Measurements from ENCODE around the gene COL8A1.

Gene COL8A1

GRCh38 chr3:99720985-99721632 is 82.7 kb downstream of the COL8A1 start:
- H3K9me3 ChIP-seq (ENCODE audit: insufficient read depth, low read length) = no peaks in the 10 kb centered on the region
- H3K27ac ChIP-seq (ENCODE audit: low read length) = no peak overlapping the region

GRCh38 chr3:99721633-99722007 is 83.2 kb downstream of the COL8A1 start:
- no peak overlapping the region for H3K9ac ChIP-seq (ENCODE audit: low read length)
- H3K4me3 ChIP-seq (ENCODE audit: low read length) = no peak overlapping the region
- H2AFZ ChIP-seq (ENCODE audit: low read depth, low read length) = no peak overlapping the region
- H3K79me2 ChIP-seq (ENCODE audit: low read length) = no peaks in the 10 kb centered on the region
- TF ChIP-seq, protein P1, sequence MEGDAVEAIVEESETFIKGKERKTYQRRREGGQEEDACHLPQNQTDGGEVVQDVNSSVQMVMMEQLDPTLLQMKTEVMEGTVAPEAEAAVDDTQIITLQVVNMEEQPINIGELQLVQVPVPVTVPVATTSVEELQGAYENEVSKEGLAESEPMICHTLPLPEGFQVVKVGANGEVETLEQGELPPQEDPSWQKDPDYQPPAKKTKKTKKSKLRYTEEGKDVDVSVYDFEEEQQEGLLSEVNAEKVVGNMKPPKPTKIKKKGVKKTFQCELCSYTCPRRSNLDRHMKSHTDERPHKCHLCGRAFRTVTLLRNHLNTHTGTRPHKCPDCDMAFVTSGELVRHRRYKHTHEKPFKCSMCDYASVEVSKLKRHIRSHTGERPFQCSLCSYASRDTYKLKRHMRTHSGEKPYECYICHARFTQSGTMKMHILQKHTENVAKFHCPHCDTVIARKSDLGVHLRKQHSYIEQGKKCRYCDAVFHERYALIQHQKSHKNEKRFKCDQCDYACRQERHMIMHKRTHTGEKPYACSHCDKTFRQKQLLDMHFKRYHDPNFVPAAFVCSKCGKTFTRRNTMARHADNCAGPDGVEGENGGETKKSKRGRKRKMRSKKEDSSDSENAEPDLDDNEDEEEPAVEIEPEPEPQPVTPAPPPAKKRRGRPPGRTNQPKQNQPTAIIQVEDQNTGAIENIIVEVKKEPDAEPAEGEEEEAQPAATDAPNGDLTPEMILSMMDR (IDR thresholded peaks at IDR 0.05; ENCODE audit: low read depth, low read length) = no peak
- no peak for TF ChIP-seq EZH2phosphoT487 (IDR thresholded peaks at IDR 0.05; ENCODE audit: low read depth)
- H3K9me3 ChIP-seq (ENCODE audit: insufficient read depth, low read length) = no peaks in the 10 kb centered on the region
- H4K20me1 ChIP-seq (ENCODE audit: insufficient read depth, low read length) = no peaks in the 10 kb centered on the region
- H3K4me1 ChIP-seq (ENCODE audit: low read length) = no peaks in the 10 kb centered on the region
- no peak overlapping the region for H3K4me2 ChIP-seq (ENCODE audit: low read length)
- H3K27ac ChIP-seq (ENCODE audit: low read length) = no peak overlapping the region
- peaks cover 8% of the 10 kb centered on the region for H3K27me3 ChIP-seq (ENCODE audit: low read depth, low read length)
- H3K36me3 ChIP-seq (replicated peaks; ENCODE audit: low read depth, low read length) = no peaks in the 10 kb centered on the region

More at GRCh38 chr3:99720985-99721632, 82.7 kb downstream of the COL8A1 start:
- Histone ChIP-seq H3K27me3 (ENCODE audit: low read depth, low read length) (peaks cover 8% of the 10 kb centered on the region), H3K4me1 (ENCODE audit: low read length) (no peaks in the 10 kb centered on the region), H3K4me3 (ENCODE audit: low read length) (no peak overlapping the region), H3K79me2 (ENCODE audit: low read length) (no peaks in the 10 kb centered on the region), H3K9ac (ENCODE audit: low read length) (no peak overlapping the region), H3K36me3 (replicated peaks; ENCODE audit: low read depth, low read length) (no peaks in the 10 kb centered on the region), H3K4me2 (ENCODE audit: low read length) (no peak overlapping the region), H4K20me1 (ENCODE audit: insufficient read depth, low read length) (no peaks in the 10 kb centered on the region), H2AFZ (ENCODE audit: low read depth, low read length) (no peak overlapping the region)
- no peak for TF ChIP-seq EZH2phosphoT487 (IDR thresholded peaks at IDR 0.05; ENCODE audit: low read depth)
- TF ChIP-seq, protein P1 (IDR thresholded peaks at IDR 0.05; ENCODE audit: low read depth, low read length) = no peak

DNA sequence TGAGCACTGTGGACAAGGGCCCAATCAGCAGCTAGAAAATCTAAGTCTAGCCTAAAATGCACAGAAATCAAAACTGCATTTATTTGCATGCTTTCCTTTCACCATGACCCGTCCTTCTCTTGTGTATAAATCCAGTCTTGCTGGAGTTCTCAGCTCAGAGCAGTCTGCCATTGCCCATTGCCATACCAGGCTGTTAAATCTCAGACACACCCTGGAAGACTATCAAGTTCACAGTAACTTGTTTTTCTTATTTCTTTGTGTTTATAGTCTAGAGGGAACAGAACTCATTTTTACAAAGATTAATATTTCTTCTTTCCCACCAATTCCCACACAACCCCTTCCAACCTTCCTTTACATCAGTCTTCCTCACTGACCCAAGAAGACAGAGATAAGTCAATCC is 85.9 kb downstream of the COL8A1 start:
- H2AFZ ChIP-seq (ENCODE audit: low read depth, low read length) = no peak overlapping the region
- no peak overlapping the region for H3K4me3 ChIP-seq (ENCODE audit: low read length)
- no peaks in the 10 kb centered on the region for H3K4me1 ChIP-seq (ENCODE audit: low read length)
- H3K79me2 ChIP-seq (ENCODE audit: low read length) = no peaks in the 10 kb centered on the region
- no peak overlapping the region for H3K4me2 ChIP-seq (ENCODE audit: low read length)
- peaks cover 8% of the 10 kb centered on the region for H3K27me3 ChIP-seq (ENCODE audit: low read depth, low read length)
- no peak for TF ChIP-seq EZH2phosphoT487 (IDR thresholded peaks at IDR 0.05; ENCODE audit: low read depth)
- TF ChIP-seq, protein P1 (IDR thresholded peaks at IDR 0.05; ENCODE audit: low read depth, low read length) = no peak
- H3K9ac ChIP-seq (ENCODE audit: low read length) = no peak overlapping the region
- H4K20me1 ChIP-seq (ENCODE audit: insufficient read depth, low read length) = no peaks in the 10 kb centered on the region
- no peaks in the 10 kb centered on the region for H3K36me3 ChIP-seq (replicated peaks; ENCODE audit: low read depth, low read length)
- H3K27ac ChIP-seq (ENCODE audit: low read length) = no peak overlapping the region
- H3K9me3 ChIP-seq (ENCODE audit: insufficient read depth, low read length) = no peaks in the 10 kb centered on the region

GRCh38 chr3:99730870-99731269 is 92.5 kb downstream of the COL8A1 start:
- no peak overlapping the region for H3K4me2 ChIP-seq (ENCODE audit: low read length)
- no peak overlapping the region for H2AFZ ChIP-seq (ENCODE audit: low read depth, low read length)
- H3K36me3 ChIP-seq (replicated peaks; ENCODE audit: low read depth, low read length) = no peaks in the 10 kb centered on the region
- no peaks in the 10 kb centered on the region for H4K20me1 ChIP-seq (ENCODE audit: insufficient read depth, low read length)
- no peaks in the 10 kb centered on the region for H3K9me3 ChIP-seq (ENCODE audit: insufficient read depth, low read length)
- no peak overlapping the region for H3K9ac ChIP-seq (ENCODE audit: low read length)
- no peaks in the 10 kb centered on the region for H3K27me3 ChIP-seq (ENCODE audit: low read depth, low read length)
- TF ChIP-seq, protein P1 (IDR thresholded peaks at IDR 0.05; ENCODE audit: low read depth, low read length) = no peak
- no peak for TF ChIP-seq EZH2phosphoT487 (IDR thresholded peaks at IDR 0.05; ENCODE audit: low read depth)
- H3K4me1 ChIP-seq (ENCODE audit: low read length) = no peaks in the 10 kb centered on the region
- no peak overlapping the region for H3K27ac ChIP-seq (ENCODE audit: low read length)
- H3K79me2 ChIP-seq (ENCODE audit: low read length) = no peaks in the 10 kb centered on the region
- H3K4me3 ChIP-seq (ENCODE audit: low read length) = no peak overlapping the region
